GM21786 (cell line): ENCODE results near the gene RAB30.
"Not testable (repeated sequence)": the region's sequence is repeated elsewhere in the genome, so short reads cannot be mapped to it uniquely, and the experiment has no call there.

Source experiments
- ATAC-seq: cut with Tn5 transposase; IDR thresholded peaks from one replicate; pipeline ENCODE4 v1.9.1; 2021; ENCODE audit not compliant: unreplicated experiment

The RAB30 gene

GRCh38 chr11:83011333-83012167, 60.1 kb downstream of the RAB30 start:
- ATAC-seq = no peak

GRCh38 chr11:83009999-83010398, 61.7 kb downstream of the RAB30 start:
- no peak for ATAC-seq

- not testable (repeated sequence) for ATAC-seq
Measured at GRCh38 chr11:83009136-83009535, 62.6 kb downstream of the RAB30 start.

GRCh38 chr11:83008581-83008923, 63.1 kb downstream of the RAB30 start:
- no peak for ATAC-seq

- peak; percentile 56 for ATAC-seq
Measured at GRCh38 chr11:83007909-83008580, 63.7 kb downstream of the RAB30 start.

- ATAC-seq = no peak
Measured at GRCh38 chr11:83007477-83007876, 64.2 kb downstream of the RAB30 start.

- peak; percentile 60 for ATAC-seq
Measured at GRCh38 chr11:83006877-83007330, 64.8 kb downstream of the RAB30 start.

GRCh38 chr11:83004746-83005556, 66.7 kb downstream of the RAB30 start:
- ATAC-seq = no peak

- no peak for ATAC-seq
Measured at GRCh38 chr11:83002522-83002921, 69.2 kb downstream of the RAB30 start.

GRCh38 chr11:83002053-83002452, 69.6 kb downstream of the RAB30 start:
- ATAC-seq = no peak

- ATAC-seq = no peak
Measured at GRCh38 chr11:83000381-83000780, 71.3 kb downstream of the RAB30 start.

- ATAC-seq = no peak
Measured at GRCh38 chr11:82999232-82999631, 72.5 kb downstream of the RAB30 start.

GRCh38 chr11:82998697-82999096, 73.0 kb downstream of the RAB30 start:
- no peak for ATAC-seq

GRCh38 chr11:82996966-82997606, 74.6 kb downstream of the RAB30 start:
- ATAC-seq = peak; percentile 92

GRCh38 chr11:82995754-82996398, 75.8 kb downstream of the RAB30 start:
- peak; percentile 31 for ATAC-seq

GRCh38 chr11:82995235-82995634, 76.5 kb downstream of the RAB30 start:
- ATAC-seq = no peak

- no peak for ATAC-seq
Measured at GRCh38 chr11:82994604-82995230, 77.0 kb downstream of the RAB30 start.

- no peak for ATAC-seq
Measured at GRCh38 chr11:82992223-82992622, 79.5 kb downstream of the RAB30 start.

GRCh38 chr11:82989628-82990404, 81.9 kb downstream of the RAB30 start:
- ATAC-seq = no peak
